Osteoblast (primary cell): ENCODE results near the gene LYSMD2. TPM values are rescaled to one million over a fixed set of nuclear protein-coding genes. Genes with fewer than 3 reads are reported as not detected.

Experiments
- DNase-seq: peaks from one replicate; pipeline ENCODE4 v3.0.0; 2011; ENCODE audit warnings: low spot score, mixed read lengths; ENCODE audit not compliant: insufficient read length; ENCODE audit errors: missing footprints
- H2AFZ ChIP-seq: 2 replicates; pipeline ENCODE4 v1.6.0; 2011; ENCODE audit warnings: mild to moderate bottlenecking, low read length
- H3K27ac ChIP-seq: 2 replicates; pipeline ENCODE4 v1.5.1; 2011; ENCODE audit warnings: mild to moderate bottlenecking, low read depth, low read length, moderate library complexity
- H3K27me3 ChIP-seq: 2 replicates; pipeline ENCODE4 v1.6.0; 2012; ENCODE audit warnings: mild to moderate bottlenecking, control low read depth, inconsistent platforms, low read length, moderate library complexity; ENCODE audit not compliant: insufficient read depth
- H3K36me3 ChIP-seq: 2 replicates; pipeline ENCODE4 v1.5.1; 2011; ENCODE audit warnings: mild to moderate bottlenecking, low read length, control low read depth, moderate library complexity; ENCODE audit not compliant: insufficient read depth
- H3K4me1 ChIP-seq: 2 replicates; pipeline ENCODE4 v1.5.1; 2011; ENCODE audit warnings: mild to moderate bottlenecking, low read length, control low read depth, moderate library complexity; ENCODE audit not compliant: insufficient read depth
- H3K4me2 ChIP-seq: 2 replicates; pipeline ENCODE4 v1.6.0; 2011; ENCODE audit warnings: mild to moderate bottlenecking, low read length; ENCODE audit not compliant: insufficient read depth
- H3K4me3 ChIP-seq: fragments of 200-600 bp; sonication (generic); 3 replicates; pipeline ENCODE4 v1.5.1; 2012; ENCODE audit warnings: mild to moderate bottlenecking, low read length, inconsistent platforms; ENCODE audit not compliant: insufficient read depth
- H3K79me2 ChIP-seq: 2 replicates; pipeline ENCODE4 v1.6.0; 2012; ENCODE audit warnings: mild to moderate bottlenecking, low read length, control low read depth, inconsistent platforms; ENCODE audit not compliant: insufficient read depth
- H3K9me3 ChIP-seq: 2 replicates; pipeline ENCODE4 v1.5.1; 2011; ENCODE audit warnings: low read depth, low read length, control low read depth
- H4K20me1 ChIP-seq: 2 replicates; pipeline ENCODE4 v1.6.0; 2012; ENCODE audit warnings: mild to moderate bottlenecking, low read length, control low read depth; ENCODE audit not compliant: insufficient read depth
- CTCF ChIP-seq: IDR thresholded peaks from 2 replicates; pipeline ENCODE4 v1.5.1; 2011; ENCODE audit warnings: mild to moderate bottlenecking, low read depth, low read length, moderate library complexity; ENCODE audit errors: extremely low read depth
- total RNA-seq: library from RNA; depleted of rRNA; stranded (reverse); fragments of >200 nt; gene quantifications from 2 replicates; pipeline ENCODE4 v1.2.3, GENCODE V29; 2012

The LYSMD2 gene
- total RNA-seq, 1 donor: 3.3 TPM

GRCh38 chr15:51727141-51727897, 10.1 kb downstream of the LYSMD2 start:
- Histone ChIP-seq H3K27me3 (no peaks in the 10 kb centered on the region), H3K36me3 (no peaks in the 10 kb centered on the region), H3K27ac (peak overlapping the region; percentile 21), H4K20me1 (peaks cover 7% of the 10 kb centered on the region), H3K9me3 (no peaks in the 10 kb centered on the region), H3K4me1 (peaks cover 33% of the 10 kb centered on the region), H2AFZ (no peak overlapping the region), H3K4me2 (peak overlapping the region; percentile 22), H3K4me3 (no peak overlapping the region), H3K79me2 (no peaks in the 10 kb centered on the region)
- no peak for DNase-seq
- peak; percentile 32 for TF ChIP-seq CTCF

- Histone ChIP-seq H3K27ac (peak overlapping the region; percentile 25), H3K27me3 (no peaks in the 10 kb centered on the region), H3K4me1 (peaks cover 28% of the 10 kb centered on the region), H3K4me2 (peak overlapping the region; percentile 22), H3K79me2 (no peaks in the 10 kb centered on the region), H2AFZ (no peak overlapping the region), H4K20me1 (peaks cover 7% of the 10 kb centered on the region), H3K36me3 (no peaks in the 10 kb centered on the region), H3K4me3 (no peak overlapping the region), H3K9me3 (no peaks in the 10 kb centered on the region)
- TF ChIP-seq CTCF: no peak
- peak; percentile 78 for DNase-seq
These were observed 11.0 kb downstream of the LYSMD2 start for GRCh38 chr15:51726302-51727073.

- peaks cover 7% of the 10 kb centered on the region for H4K20me1 ChIP-seq
- H2AFZ ChIP-seq: no peak overlapping the region
- H3K4me3 ChIP-seq: no peak overlapping the region
- no peak for TF ChIP-seq CTCF
- no peaks in the 10 kb centered on the region for H3K36me3 ChIP-seq
- H3K4me2 ChIP-seq: no peak overlapping the region
- no peaks in the 10 kb centered on the region for H3K79me2 ChIP-seq
- no peak for DNase-seq
- H3K27ac ChIP-seq: no peak overlapping the region
- peaks cover 24% of the 10 kb centered on the region for H3K4me1 ChIP-seq
- no peaks in the 10 kb centered on the region for H3K9me3 ChIP-seq
- no peaks in the 10 kb centered on the region for H3K27me3 ChIP-seq
These were observed 12.8 kb downstream of the LYSMD2 start for GRCh38 chr15:51724673-51725072.

GRCh38 chr15:51724199-51724598, 13.3 kb downstream of the LYSMD2 start:
- no peaks in the 10 kb centered on the region for H3K36me3 ChIP-seq

More at GRCh38 chr15:51724199-51724598, 13.3 kb downstream of the LYSMD2 start:
- no peaks in the 10 kb centered on the region for H3K9me3 ChIP-seq
- no peaks in the 10 kb centered on the region for H3K27me3 ChIP-seq
- no peak overlapping the region for H3K4me2 ChIP-seq
- H2AFZ ChIP-seq: no peak overlapping the region
- TF ChIP-seq CTCF: no peak
- peaks cover 7% of the 10 kb centered on the region for H4K20me1 ChIP-seq
- H3K4me1 ChIP-seq: peaks cover 24% of the 10 kb centered on the region
- DNase-seq: no peak
- no peak overlapping the region for H3K27ac ChIP-seq
- H3K79me2 ChIP-seq: no peaks in the 10 kb centered on the region
- no peak overlapping the region for H3K4me3 ChIP-seq
